ENCODE measurements around the gene XPR1. TPM values are rescaled to one million over a fixed set of nuclear protein-coding genes. Genes with fewer than 3 reads are reported as not detected.
"Not testable (repeated sequence)": the region's sequence is repeated elsewhere in the genome, so short reads cannot be mapped to it uniquely, and the experiment has no call there.

XPR1 gene
- total RNA-seq, 1 donor from 2014 or later = 380 TPM

- FAIRE-seq (no peak), DNase-seq (ENCODE audit: low spot score in 2 of 2) (no peak)
Measured at GRCh38 chr1:180816132-180816531, 184.3 kb downstream of the XPR1 start.

- FAIRE-seq (no peak), DNase-seq (ENCODE audit: low spot score in 2 of 2) (no peak)
Measured at GRCh38 chr1:180821970-180822369, 190.1 kb downstream of the XPR1 start.

DNA sequence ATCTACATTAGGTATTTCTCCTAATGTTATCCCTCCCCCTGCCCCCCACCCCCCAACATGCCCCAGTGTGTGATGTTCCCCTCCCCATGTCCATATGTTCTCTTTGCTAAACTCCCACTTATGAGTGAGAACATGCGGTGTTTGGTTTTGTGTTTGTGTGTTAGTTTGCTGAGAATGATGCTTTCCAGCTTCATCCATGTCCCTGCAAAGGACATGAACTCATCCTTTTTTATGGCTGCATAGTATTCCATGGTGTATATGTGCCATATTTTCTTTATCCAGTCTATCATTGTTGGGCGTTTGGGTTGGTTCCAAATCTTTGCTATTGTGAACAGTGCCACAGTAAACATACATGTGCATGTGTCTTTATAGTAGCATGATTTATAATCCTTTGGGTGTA, 199.7 kb downstream of the XPR1 start:
- DNase-seq (ENCODE audit: low spot score in 2 of 2); FAIRE-seq: not testable (repeated sequence)

GRCh38 chr1:180833180-180833579, 201.4 kb downstream of the XPR1 start:
- DNase-seq (ENCODE audit: low spot score in 2 of 2); FAIRE-seq: not testable (repeated sequence)

- no peak for DNase-seq (ENCODE audit: low spot score in 2 of 2)
- no peak for FAIRE-seq
Measured at GRCh38 chr1:180836449-180836848, 204.6 kb downstream of the XPR1 start.

DNA sequence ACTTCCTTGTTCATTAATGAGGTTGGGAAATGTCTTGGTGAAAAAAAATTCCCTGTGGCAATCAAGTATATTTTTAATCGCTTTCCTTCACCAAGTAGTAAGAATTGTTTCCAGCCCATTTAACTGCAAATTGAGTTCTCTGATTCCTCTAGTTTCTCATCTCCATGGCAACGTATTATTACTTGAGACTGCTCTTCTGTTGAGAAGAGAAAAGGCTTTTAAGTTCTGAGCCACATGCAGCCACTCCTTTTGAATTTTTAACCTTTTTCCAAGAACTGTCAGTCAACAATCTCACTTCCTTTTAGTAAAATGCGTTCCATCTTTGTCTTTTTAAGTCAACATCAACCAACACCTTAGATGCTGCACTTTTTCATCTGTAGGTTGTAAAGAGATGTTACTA, 205.2 kb downstream of the XPR1 start:
- DNase-seq (ENCODE audit: low spot score in 2 of 2) (peak in 1 of 2 donors; percentile 10), FAIRE-seq (no peak)

DNA sequence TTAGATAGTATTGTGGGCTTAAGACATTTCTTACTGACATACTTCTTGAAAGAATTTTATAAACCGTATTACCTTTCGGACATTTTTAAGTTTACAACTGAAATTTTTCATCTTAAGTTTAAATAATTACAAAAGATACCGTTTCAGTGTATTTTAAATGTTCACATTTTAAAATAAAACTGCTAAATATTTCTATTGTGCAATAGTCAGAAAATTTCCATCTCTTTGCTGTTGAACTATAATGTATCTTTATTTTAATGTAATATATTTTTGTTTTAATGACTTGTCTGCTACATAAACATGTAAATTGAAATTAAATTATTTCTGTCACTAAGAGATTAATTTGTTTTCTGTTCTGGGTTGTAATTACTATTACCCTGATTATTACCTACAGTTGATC, 206.7 kb downstream of the XPR1 start:
- no peak for DNase-seq (ENCODE audit: low spot score in 2 of 2)
- FAIRE-seq = no peak

- FAIRE-seq (no peak), DNase-seq (ENCODE audit: low spot score in 2 of 2) (no peak)
Measured at GRCh38 chr1:180839547-180839946, 207.7 kb downstream of the XPR1 start.

- FAIRE-seq (no peak), DNase-seq (ENCODE audit: low spot score in 2 of 2) (no peak)
Measured at GRCh38 chr1:180841415-180841814, 209.6 kb downstream of the XPR1 start.

- DNase-seq (ENCODE audit: low spot score in 2 of 2) = peak in 1 of 2 donors; percentile 8
- FAIRE-seq = no peak
Measured at GRCh38 chr1:180842052-180842451, 210.2 kb downstream of the XPR1 start.

GRCh38 chr1:180842491-180843275, 210.9 kb downstream of the XPR1 start:
- FAIRE-seq (peak; percentile 36), DNase-seq (ENCODE audit: low spot score in 2 of 2) (peak in 1 of 2 donors; percentile 18)

DNA sequence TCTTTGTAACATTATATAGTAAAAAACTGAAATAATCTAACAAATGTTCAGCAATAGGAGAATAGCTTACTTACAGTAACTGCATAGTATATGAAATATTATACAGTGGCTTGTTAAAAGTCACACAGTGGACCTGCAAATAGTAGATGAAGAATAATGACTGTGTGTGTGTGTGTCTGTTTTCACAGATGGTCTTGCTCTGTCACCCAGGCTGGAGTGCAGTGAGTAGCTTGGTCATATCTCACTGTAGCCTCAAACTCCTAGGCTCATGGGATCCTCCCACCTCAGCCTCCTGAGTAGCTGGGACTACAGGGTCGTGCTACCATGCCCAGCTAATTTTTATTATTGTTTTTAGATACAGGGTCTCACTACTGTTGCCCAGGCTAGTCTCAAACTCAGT, 213.5 kb downstream of the XPR1 start:
- DNase-seq (ENCODE audit: low spot score in 2 of 2) (no peak), FAIRE-seq (no peak)

DNA sequence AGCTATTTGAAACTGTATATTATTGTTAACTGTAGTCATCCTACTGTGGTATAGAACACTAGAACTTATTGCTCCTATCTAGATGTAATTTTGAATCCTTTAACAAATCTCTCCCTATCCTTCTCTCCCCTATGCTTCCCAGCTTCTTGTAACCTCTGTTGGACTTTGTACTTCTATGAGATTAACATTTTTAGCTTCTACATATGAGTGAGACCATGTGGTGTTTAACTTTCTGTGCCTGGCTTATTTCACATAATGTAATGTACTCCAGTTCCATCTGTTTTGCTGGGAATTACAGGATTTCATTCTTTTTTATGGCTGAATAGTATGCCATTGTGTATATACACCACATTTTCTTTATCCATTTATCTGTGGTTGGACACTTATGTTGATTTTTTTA, 216.4 kb downstream of the XPR1 start:
- no peak for FAIRE-seq
- no peak for DNase-seq (ENCODE audit: low spot score in 2 of 2)

DNA sequence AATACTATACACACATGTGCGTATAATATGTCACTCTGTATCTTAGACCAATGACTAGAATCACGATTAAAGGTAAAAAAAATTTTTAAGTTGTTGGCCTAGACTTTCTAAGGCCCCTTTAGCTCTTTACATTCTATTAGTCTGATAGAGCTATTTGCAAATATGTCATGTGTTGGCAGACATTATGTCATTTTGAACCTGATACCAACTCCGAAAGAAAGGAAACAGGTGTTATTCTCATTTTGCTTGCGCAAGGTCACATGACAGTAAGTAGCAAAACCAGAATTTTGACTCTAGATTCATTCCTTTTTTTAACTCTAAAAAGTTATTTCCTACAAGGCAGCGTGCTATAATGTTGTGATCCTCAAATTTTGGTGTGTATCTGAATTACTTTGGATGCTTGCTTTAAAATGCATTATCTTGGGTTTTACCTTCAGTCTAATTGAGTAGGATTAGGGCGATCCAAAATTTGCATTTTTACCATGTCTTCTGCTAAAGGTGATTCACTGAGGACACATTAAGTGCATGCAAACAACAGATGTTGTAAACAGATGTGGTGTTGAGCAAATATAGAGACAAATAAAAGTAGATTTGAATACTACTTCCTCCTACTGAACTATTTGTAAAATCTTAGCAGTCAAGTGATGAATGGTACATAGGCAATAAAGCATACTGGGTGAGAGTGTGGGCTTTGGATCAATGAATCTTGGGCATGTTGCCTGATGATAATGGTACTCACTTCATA, 217.4 kb downstream of the XPR1 start:
- FAIRE-seq = no peak
- no peak for DNase-seq (ENCODE audit: low spot score in 2 of 2)

DNA sequence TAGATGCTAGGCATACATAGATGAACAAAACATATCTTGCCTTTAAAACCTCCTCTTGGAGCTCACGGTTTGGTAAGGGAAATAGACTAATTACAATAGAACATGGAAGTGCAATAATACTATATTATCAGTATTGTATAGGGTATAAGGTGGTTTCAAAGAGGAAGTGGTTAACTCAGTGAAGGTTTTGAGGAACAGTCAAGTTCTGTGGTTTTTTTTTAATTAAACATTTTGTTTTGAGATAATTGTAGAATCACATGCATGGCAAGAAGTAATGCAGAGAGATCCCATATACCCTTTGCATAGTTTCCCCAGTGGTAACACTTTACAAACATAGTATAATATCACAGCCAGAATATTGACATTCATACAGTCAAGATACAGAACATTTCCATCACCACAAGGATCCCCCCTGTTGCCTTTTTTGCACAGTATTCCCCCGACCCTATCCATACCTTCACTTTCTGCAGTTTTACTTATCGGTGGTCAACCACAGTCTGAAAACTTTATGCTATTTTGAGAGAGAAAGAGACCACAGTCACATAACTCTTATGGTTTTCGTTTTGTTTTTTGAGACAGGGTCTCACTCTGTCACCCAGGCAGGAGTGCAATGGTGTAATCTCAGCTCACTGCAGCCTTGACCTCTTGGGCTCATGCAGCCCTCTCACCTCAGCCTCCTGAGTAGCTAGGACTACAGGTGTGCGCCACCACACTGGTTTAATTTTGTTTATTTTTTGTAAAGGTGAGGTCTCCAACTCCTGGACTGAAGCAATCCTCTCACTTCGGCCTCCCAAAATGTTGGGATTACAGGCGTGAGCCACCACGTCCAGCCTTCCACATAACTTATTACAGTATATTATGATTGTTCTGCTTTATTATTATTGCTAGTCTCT, 220.4 kb downstream of the XPR1 start:
- DNase-seq (ENCODE audit: low spot score in 2 of 2) (no peak), FAIRE-seq (no peak)

DNA sequence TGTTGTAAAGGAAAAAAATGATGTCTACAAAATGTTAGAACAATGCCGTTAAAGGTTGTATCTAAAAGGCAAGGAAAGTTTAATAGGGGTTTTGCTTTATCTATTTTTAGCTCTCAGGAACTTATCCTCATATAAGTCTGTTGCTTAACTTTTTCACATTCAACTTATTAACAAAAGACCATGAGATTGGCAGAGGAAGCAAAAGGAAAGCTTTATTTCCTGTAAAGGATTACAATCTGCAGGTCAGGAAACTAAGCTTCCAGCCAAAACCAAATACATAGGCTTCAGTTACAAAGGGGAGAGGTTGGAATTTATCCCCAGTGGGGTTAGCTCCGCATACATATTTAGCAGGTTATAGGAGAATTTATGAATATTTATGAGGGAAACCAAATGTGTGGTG, 222.2 kb downstream of the XPR1 start:
- FAIRE-seq (no peak), DNase-seq (ENCODE audit: low spot score in 2 of 2) (no peak)

DNA sequence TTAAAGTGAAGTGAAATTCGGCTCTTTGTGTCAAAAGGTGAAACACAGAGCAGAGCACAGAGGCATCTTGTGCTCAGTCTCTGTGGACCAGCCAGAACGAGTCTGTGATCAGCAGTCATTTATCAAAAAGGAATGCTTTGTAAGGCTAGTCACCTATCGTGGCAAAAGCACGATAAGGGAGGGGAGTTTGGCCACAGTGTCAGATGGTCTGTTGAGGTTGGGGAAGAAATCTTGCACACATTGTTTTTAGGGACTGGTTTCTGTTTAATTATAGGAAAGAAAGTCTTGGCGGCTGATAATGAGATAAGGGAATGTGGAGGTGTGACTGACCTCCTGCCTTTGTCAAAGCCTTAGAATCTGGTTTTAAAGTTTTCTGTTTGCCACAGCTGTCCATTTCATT, 222.6 kb downstream of the XPR1 start:
- DNase-seq (ENCODE audit: low spot score in 2 of 2) = no peak
- no peak for FAIRE-seq

DNA sequence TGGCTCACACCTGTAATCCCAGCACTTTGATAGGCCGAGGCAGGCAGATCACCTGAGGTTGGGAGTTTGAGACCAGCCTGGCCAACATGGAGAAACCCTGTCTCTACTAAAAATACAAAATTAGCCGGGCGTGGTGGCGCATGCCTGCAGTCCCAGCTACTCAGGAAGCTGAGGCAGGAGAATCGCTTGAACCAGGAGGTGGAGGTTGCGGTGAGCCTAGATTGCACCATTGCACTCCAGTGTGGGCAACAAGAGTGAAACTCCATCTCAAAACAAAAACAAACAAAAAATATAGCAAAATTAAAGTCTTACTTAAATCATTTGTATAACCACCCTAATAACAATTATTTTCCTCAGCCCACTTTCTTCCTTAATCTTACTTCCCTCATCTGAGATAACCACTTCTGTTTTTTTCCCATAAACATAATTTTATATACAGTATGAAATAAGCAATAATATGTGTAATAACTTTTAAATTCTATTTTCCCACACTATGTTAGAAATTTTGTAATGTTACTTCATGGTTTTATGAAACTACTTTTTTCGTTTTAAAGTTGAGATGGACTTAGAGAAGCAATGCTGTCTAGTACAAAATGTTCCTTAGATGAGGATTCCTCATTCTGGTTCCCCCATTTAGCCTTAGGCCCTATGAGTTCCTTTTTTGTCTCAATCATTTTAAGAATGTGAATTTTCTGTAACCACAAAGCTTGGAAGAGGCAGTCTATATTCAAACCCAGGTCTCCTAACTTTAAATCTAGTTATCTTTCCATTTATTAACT, 226.3 kb downstream of the XPR1 start:
- not testable (repeated sequence) for DNase-seq (ENCODE audit: low spot score in 2 of 2); FAIRE-seq

DNA sequence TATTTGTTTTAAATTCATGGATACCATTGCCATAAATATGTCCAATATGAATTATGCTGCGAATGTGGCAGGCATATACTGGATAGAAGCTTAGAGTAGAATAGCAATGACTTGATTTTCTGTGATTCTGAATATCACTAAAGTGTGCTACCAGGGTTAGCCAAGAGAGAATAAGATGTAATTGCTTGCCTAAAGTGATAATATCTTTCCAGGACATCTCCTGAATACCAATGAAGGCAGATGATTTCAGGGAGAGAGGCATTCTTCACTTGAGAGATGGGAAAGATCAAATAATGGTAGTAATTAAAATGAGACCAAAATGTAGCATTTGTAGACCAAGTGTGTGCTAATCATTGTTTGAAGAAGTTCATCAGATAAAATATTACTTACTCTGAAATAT, 227.5 kb downstream of the XPR1 start:
- no peak for DNase-seq (ENCODE audit: low spot score in 2 of 2)
- FAIRE-seq = no peak

DNA sequence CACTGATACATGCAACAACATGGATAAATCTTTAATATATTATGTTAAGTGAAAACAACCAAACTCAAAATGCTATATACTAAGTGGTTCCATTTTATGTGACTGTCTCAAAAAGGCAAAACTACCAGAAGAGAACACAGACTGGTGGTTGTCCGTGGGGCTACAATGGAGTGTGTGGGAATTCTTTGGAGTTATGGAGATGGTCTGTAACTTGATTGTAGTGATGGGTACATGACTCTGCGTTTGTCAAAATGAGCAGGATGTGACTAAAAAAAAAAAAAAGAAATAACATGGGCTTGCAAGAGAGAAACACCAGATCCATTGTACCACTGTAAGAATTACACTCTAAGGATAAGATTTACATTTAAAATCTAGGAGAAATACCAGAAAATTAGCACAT, 228.7 kb downstream of the XPR1 start:
- FAIRE-seq (no peak), DNase-seq (ENCODE audit: low spot score in 2 of 2) (no peak)
